K562 (cell line): ENCODE measurements around the gene HMGN2. TPM values are rescaled to one million over a fixed set of nuclear protein-coding genes. Genes with fewer than 3 reads are reported as not detected.

Experiments
- ADNP ChIP-seq: fragments of 200-800 bp; sonication (Bioruptor generic); IDR thresholded peaks from 2 replicates; pipeline ENCODE4 v1.6.1; 2016; ENCODE audit warnings: missing genetic modification characterization, missing compliant biosample characterization
- ARID2 ChIP-seq: fragments of 450-650 bp; IDR thresholded peaks from 2 replicates; pipeline ENCODE4 v1.6.1; 2017; ENCODE audit warnings: antibody characterized with exemption, mild to moderate bottlenecking
- DDX20 ChIP-seq: fragments of 450-650 bp; IDR thresholded peaks from 2 replicates; pipeline ENCODE4 v1.6.1; 2016; ENCODE audit warnings: missing genetic modification characterization, low read depth, mild to moderate bottlenecking, missing compliant biosample characterization, moderate library complexity
- EP300 ChIP-seq: IDR thresholded peaks from 2 replicates; pipeline ENCODE4 v1.6.1; 2012; ENCODE audit warnings: low read length, improper control_type of control experiment
- GABPB2 ChIP-seq: fragments of 250-450 bp; sonication (Bioruptor Pico); conservative IDR thresholded peaks from 2 replicates; pipeline ENCODE4 v1.5.1; 2021; ENCODE audit warnings: mild to moderate bottlenecking
- HDAC8 ChIP-seq: fragments of 450-650 bp; IDR thresholded peaks from 2 replicates; pipeline ENCODE4 v1.6.1; 2016; ENCODE audit warnings: mild to moderate bottlenecking, missing genetic modification characterization, moderate library complexity, missing compliant biosample characterization
- LCOR ChIP-seq: sonication (generic); formaldehyde crosslinking; IDR thresholded peaks from 2 replicates; pipeline ENCODE4 v1.8.0; 2022; ENCODE audit warnings: mild to moderate bottlenecking, missing genetic modification reagents
- MAFF ChIP-seq: IDR thresholded peaks from 2 replicates; pipeline ENCODE4 v1.6.1; 2012; ENCODE audit warnings: low read length, improper control_type of control experiment
- MIER1 ChIP-seq: fragments of 450-650 bp; IDR thresholded peaks from 2 replicates; pipeline ENCODE4 v1.6.1; 2016; ENCODE audit warnings: antibody characterized with exemption, mild to moderate bottlenecking, low read depth
- NCOA6 ChIP-seq: fragments of 450-650 bp; IDR thresholded peaks from 2 replicates; pipeline ENCODE4 v1.6.1; 2017; ENCODE audit warnings: mild to moderate bottlenecking
- NR1H2 ChIP-seq: sonication (generic); formaldehyde crosslinking; IDR thresholded peaks from 2 replicates; pipeline ENCODE4 v1.4.0; 2020; ENCODE audit warnings: mild to moderate bottlenecking, missing genetic modification reagents
- POLR3G ChIP-seq: IDR thresholded peaks from 2 replicates; pipeline ENCODE4 v1.6.1; 2011; ENCODE audit not compliant: insufficient read length, insufficient replicate concordance; ENCODE audit errors: extremely low read depth
- RFX5 ChIP-seq: IDR thresholded peaks from 2 replicates; pipeline ENCODE4 v1.6.1; 2011; ENCODE audit warnings: low read depth, mild to moderate bottlenecking, improper control_type of control experiment, low read length
- RUNX1 ChIP-seq: sonication (generic); IDR thresholded peaks from 2 replicates; pipeline ENCODE4 v1.6.1; 2016; ENCODE audit warnings: antibody characterized with exemption, low read depth
- SMARCB1 ChIP-seq: IDR thresholded peaks from 2 replicates; pipeline ENCODE4 v1.6.1; 2011; ENCODE audit warnings: improper control_type of control experiment, low read depth; ENCODE audit not compliant: insufficient read length
- U2AF1 ChIP-seq: fragments of 200-400 bp; formaldehyde crosslinking; optimal IDR thresholded peaks from 2 replicates; pipeline ENCODE3; 2017; ENCODE audit warnings: mild to moderate bottlenecking, low read depth, low read length, moderate library complexity
- YBX1 ChIP-seq: fragments of 450-650 bp; IDR thresholded peaks from 2 replicates; pipeline ENCODE4 v1.7.1; 2016; ENCODE audit warnings: mild to moderate bottlenecking
- ZBTB1 ChIP-seq: sonication (generic); formaldehyde crosslinking; IDR thresholded peaks from 2 replicates; pipeline ENCODE4 v1.8.1; 2023; ENCODE audit warnings: missing genetic modification reagents, low read depth, mild to moderate bottlenecking, borderline replicate concordance
- ZNF140 ChIP-seq: fragments of 250-450 bp; sonication (Bioruptor Pico); IDR thresholded peaks from 2 replicates; pipeline ENCODE4 v1.8.0; 2021; ENCODE audit warnings: moderate library complexity, mild to moderate bottlenecking, inconsistent platforms
- polyA plus RNA-seq, 8 experiments: library from polyadenylated mRNA; depleted of rRNA in 4 of 8; stranded (reverse) in 5 of 8; unstranded in 3 of 8; fragments of >200 nt; fragmentation: Nextera tagmentation in 2 of 8; fragmentation: Illumina TruSeq in 1 of 8; extraction: Ambion mirVana in 2 of 8; extraction: Trizol in 1 of 8; gene quantifications; 2 replicates each; pipeline versions ENCODE4 v1.2.1 to v1.2.3, GENCODE V29; 2011 to 2014; ENCODE audit warnings: inconsistent platforms in 1 of 8, missing spikeins in 1 of 8
- total RNA-seq, 7 experiments: library from RNA; depleted of rRNA in 6 of 7; stranded (reverse); fragments of >200 nt in 6 of 7; fragmentation: Illumina TruSeq in 2 of 7; extraction: Trizol in 2 of 7; gene quantifications; 2 replicates each; pipeline versions ENCODE4 v1.2.1 to v1.2.3, GENCODE V29; 2011 to 2021; ENCODE audit warnings: low replicate concordance in 1 of 7
- TF ChIP-seq, protein P1 (sequence below): fragments of 450-650 bp; IDR thresholded peaks from 2 replicates; pipeline ENCODE4 v1.6.1; 2016; ENCODE audit warnings: missing biosample characterization, missing genetic modification characterization
- TF ChIP-seq, protein P2 (sequence below): fragments of 450-650 bp; formaldehyde crosslinking; IDR thresholded peaks from 2 replicates; pipeline ENCODE4 v1.4.0; 2020; ENCODE audit warnings: mild to moderate bottlenecking, mixed read lengths
- TF ChIP-seq, protein P3 (sequence below): fragments of 200-400 bp; formaldehyde crosslinking; IDR thresholded peaks from 2 replicates; pipeline ENCODE4 v1.6.1; 2017; ENCODE audit warnings: mild to moderate bottlenecking, low read depth, low read length, moderate library complexity
- TF ChIP-seq, protein P4 (sequence below): fragments of 250-450 bp; sonication (Bioruptor Pico); IDR thresholded peaks from 2 replicates; pipeline ENCODE4 v1.4.0; 2020; ENCODE audit warnings: mild to moderate bottlenecking, moderate library complexity

The HMGN2 gene
- total and polyA plus RNA-seq, 9 of the 15 experiments (the other 6 are each of a cell fraction or from before 2014, with no cell fraction given), result 370 to 1,354 (median 965) TPM

DNA sequence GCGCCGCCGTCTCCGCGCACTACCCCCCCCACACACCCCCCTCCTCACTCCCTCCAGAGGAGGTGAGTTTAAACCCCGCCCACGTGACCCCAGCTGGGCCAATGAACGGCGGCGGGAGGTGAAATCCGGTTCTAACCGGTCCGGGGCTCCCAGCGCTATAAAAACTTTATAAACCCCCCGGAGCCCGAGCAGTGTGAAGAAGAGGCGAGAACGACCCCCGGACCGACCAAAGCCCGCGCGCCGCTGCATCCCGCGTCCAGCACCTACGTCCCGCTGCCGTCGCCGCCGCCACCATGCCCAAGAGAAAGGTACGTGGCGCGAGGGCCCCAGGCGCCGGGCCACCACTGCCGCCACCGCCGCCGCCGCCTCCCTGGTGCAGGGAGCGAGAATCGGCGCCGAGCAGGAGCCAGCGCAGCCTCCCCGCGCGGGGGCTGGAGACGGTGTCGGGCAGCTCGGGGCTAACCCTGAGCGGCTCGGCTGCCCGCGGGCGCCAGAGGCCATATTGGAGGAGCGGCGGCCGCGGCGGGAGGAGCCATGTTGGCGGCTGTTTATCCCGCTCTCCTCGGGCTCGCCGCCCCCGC lies at the start of gene HMGN2 (continued):
- TF ChIP-seq, protein P1, sequence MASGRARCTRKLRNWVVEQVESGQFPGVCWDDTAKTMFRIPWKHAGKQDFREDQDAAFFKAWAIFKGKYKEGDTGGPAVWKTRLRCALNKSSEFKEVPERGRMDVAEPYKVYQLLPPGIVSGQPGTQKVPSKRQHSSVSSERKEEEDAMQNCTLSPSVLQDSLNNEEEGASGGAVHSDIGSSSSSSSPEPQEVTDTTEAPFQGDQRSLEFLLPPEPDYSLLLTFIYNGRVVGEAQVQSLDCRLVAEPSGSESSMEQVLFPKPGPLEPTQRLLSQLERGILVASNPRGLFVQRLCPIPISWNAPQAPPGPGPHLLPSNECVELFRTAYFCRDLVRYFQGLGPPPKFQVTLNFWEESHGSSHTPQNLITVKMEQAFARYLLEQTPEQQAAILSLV (tag), result no peak
- peak; percentile 48; the same call in 1 of the 2 replicates for TF ChIP-seq ZBTB1 (CRISPR knock-in tag)
- peak; percentile 87 for TF ChIP-seq U2AF1
- TF ChIP-seq MAFF, result no peak
- no peak for TF ChIP-seq ARID2
- no peak for TF ChIP-seq RUNX1
- TF ChIP-seq POLR3G, result no peak
- no peak for TF ChIP-seq ZNF140
- TF ChIP-seq, protein P2, sequence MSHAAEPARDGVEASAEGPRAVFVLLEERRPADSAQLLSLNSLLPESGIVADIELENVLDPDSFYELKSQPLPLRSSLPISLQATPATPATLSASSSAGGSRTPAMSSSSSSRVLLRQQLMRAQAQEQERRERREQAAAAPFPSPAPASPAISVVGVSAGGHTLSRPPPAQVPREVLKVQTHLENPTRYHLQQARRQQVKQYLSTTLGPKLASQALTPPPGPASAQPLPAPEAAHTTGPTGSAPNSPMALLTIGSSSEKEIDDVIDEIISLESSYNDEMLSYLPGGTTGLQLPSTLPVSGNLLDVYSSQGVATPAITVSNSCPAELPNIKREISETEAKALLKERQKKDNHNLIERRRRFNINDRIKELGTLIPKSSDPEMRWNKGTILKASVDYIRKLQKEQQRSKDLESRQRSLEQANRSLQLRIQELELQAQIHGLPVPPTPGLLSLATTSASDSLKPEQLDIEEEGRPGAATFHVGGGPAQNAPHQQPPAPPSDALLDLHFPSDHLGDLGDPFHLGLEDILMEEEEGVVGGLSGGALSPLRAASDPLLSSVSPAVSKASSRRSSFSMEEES (CRISPR knock-in tag), result peak; percentile 91
- TF ChIP-seq RFX5, result no peak
- TF ChIP-seq, protein P3, sequence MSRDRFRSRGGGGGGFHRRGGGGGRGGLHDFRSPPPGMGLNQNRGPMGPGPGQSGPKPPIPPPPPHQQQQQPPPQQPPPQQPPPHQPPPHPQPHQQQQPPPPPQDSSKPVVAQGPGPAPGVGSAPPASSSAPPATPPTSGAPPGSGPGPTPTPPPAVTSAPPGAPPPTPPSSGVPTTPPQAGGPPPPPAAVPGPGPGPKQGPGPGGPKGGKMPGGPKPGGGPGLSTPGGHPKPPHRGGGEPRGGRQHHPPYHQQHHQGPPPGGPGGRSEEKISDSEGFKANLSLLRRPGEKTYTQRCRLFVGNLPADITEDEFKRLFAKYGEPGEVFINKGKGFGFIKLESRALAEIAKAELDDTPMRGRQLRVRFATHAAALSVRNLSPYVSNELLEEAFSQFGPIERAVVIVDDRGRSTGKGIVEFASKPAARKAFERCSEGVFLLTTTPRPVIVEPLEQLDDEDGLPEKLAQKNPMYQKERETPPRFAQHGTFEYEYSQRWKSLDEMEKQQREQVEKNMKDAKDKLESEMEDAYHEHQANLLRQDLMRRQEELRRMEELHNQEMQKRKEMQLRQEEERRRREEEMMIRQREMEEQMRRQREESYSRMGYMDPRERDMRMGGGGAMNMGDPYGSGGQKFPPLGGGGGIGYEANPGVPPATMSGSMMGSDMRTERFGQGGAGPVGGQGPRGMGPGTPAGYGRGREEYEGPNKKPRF, result no peak
- no peak for TF ChIP-seq YBX1
- TF ChIP-seq MIER1, result no peak
- 0 out of 2 replicates have a peak, but pooled peaks have one; percentile 36 for TF ChIP-seq GABPB2 (CRISPR knock-in tag)
- no peak for TF ChIP-seq NR1H2 (CRISPR knock-in tag)
- TF ChIP-seq EP300, result no peak
- TF ChIP-seq, protein P4, sequence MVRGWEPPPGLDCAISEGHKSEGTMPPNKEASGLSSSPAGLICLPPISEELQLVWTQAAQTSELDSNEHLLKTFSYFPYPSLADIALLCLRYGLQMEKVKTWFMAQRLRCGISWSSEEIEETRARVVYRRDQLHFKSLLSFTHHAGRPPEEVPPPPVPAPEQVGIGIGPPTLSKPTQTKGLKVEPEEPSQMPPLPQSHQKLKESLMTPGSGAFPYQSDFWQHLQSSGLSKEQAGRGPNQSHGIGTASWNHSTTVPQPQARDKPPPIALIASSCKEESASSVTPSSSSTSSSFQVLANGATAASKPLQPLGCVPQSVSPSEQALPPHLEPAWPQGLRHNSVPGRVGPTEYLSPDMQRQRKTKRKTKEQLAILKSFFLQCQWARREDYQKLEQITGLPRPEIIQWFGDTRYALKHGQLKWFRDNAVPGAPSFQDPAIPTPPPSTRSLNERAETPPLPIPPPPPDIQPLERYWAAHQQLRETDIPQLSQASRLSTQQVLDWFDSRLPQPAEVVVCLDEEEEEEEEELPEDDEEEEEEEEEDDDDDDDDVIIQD (CRISPR knock-in tag), result peak; percentile 56; the same call in 1 of the 2 replicates
- TF ChIP-seq LCOR (CRISPR knock-in tag), result no peak
- TF ChIP-seq SMARCB1, result no peak
- peak; percentile 70; the same call in 1 of the 2 replicates for TF ChIP-seq HDAC8 (tag)
- TF ChIP-seq NCOA6, result no peak
- no peak for TF ChIP-seq DDX20 (tag)
- no peak for TF ChIP-seq ADNP (tag)
